Endothelial cell of umbilical vein (primary cell): ENCODE measurements around the gene OPA1. TPM values are rescaled to one million over a fixed set of nuclear protein-coding genes. Genes with fewer than 3 reads are reported as not detected.

ENCODE experiments used
- BruUV-seq: library from RNA; stranded (reverse); fragments of 400-500 nt; replicated peaks from 2 replicates; lab custom pipeline; 2021; lab: Mats Ljungman, UMichigan
- CTCF ChIA-PET: fragments of 300-600, 350-600 bp; sonication (Branson Sonifier 250); formaldehyde crosslinking; loops from one replicate; lab custom pipeline; 2021; ENCODE audit warnings: antibody characterized with exemption, inconsistent platforms; lab: Charles Lee
- POLR2A ChIA-PET: fragments of 300-600, 350-600 bp; sonication (Branson Sonifier 250); formaldehyde crosslinking; loops from one replicate; lab custom pipeline; 2021; ENCODE audit warnings: antibody characterized with exemption, inconsistent platforms; lab: Charles Lee
- DNase-seq: peaks from one replicate; pipeline ENCODE4 v3.0.0-alpha.2; 2011; ENCODE audit warnings: low read depth, low spot score
- FAIRE-seq: peaks from 2 replicates; lab custom pipeline; 2011; peaks lifted over from hg19 to GRCh38; lab: Jason Lieb, UNC
- H2AFZ ChIP-seq: 2 replicates; pipeline ENCODE4 v1.6.0; 2012; ENCODE audit warnings: low read depth, low read length, control low read depth, inconsistent platforms
- H3K27ac ChIP-seq: 2 replicates; pipeline ENCODE4 v1.5.1; 2011; ENCODE audit warnings: low read depth, mild to moderate bottlenecking, control low read depth, low read length, moderate library complexity; ENCODE audit not compliant: insufficient read depth
- H3K27me3 ChIP-seq, 2 experiments: 2 replicates each; pipeline versions ENCODE4 v1.6.0 to v1.6.1; 2011; ENCODE audit warnings: low read length in 2 of 2, mixed read lengths in 1 of 2; ENCODE audit not compliant: control insufficient read depth in 2 of 2, insufficient read depth in 2 of 2
- H3K36me3 ChIP-seq, 2 experiments: 2 replicates in 1 of 2; 3 replicates in 1 of 2; pipeline ENCODE4 v1.5.1; 2011; ENCODE audit warnings: low read length in 2 of 2, mild to moderate bottlenecking in 1 of 2, moderate library complexity in 1 of 2; ENCODE audit not compliant: control insufficient read depth in 2 of 2, insufficient read depth in 2 of 2; ENCODE audit errors: extremely low read depth in 1 of 2
- H3K4me1 ChIP-seq: 3 replicates; pipeline ENCODE4 v1.5.1; 2011; ENCODE audit warnings: mild to moderate bottlenecking, low read length; ENCODE audit not compliant: control insufficient read depth, insufficient read depth; ENCODE audit errors: extremely low read depth
- H3K4me2 ChIP-seq: 2 replicates; pipeline ENCODE4 v1.6.1; 2011; ENCODE audit warnings: low read length, control low read depth, mixed read lengths; ENCODE audit not compliant: insufficient read depth
- H3K4me3 ChIP-seq, 3 experiments: fragments of 200-600 bp in 1 of 3; sonication (generic), shearing (Covaris generic) in 1 of 3; replicated peaks in 1 of 3; 2 replicates each; pipeline ENCODE4 v1.5.1; 2011 to 2016; ENCODE audit warnings: control low read depth in 3 of 3, low read length in 3 of 3, mild to moderate bottlenecking in 2 of 3, inconsistent platforms in 1 of 3, low read depth in 1 of 3, moderate library complexity in 1 of 3; ENCODE audit not compliant: insufficient read depth in 1 of 3
- H3K79me2 ChIP-seq: 2 replicates; pipeline ENCODE4 v1.6.0; 2012; ENCODE audit warnings: low read length, inconsistent platforms; ENCODE audit not compliant: control insufficient read depth, insufficient read depth
- H3K9ac ChIP-seq: replicated peaks from 2 replicates; pipeline ENCODE3; 2011; ENCODE audit warnings: low read length, control low read depth; ENCODE audit not compliant: insufficient read depth; ENCODE audit errors: extremely low read depth
- H3K9me1 ChIP-seq: replicated peaks from 3 replicates; pipeline ENCODE4 v1.6.0; 2011; ENCODE audit warnings: mild to moderate bottlenecking, low read length; ENCODE audit not compliant: control insufficient read depth, insufficient read depth; ENCODE audit errors: extremely low read depth
- H3K9me3 ChIP-seq: replicated peaks from 2 replicates; pipeline ENCODE4 v1.5.1; 2012; ENCODE audit warnings: low read length, inconsistent platforms; ENCODE audit not compliant: control insufficient read depth, insufficient read depth
- H4K20me1 ChIP-seq: replicated peaks from 2 replicates; pipeline ENCODE3; 2011; ENCODE audit warnings: mild to moderate bottlenecking, low read length; ENCODE audit not compliant: control insufficient read depth, insufficient read depth; ENCODE audit errors: extremely low read depth
- CTCF ChIP-seq, 2 donors: IDR thresholded peaks; 1 replicate in 1 of 2; 2 replicates in 1 of 2; pipeline ENCODE4 v1.5.1; 2011; ENCODE audit warnings: low read length in 2 of 2, mild to moderate bottlenecking in 2 of 2, moderate library complexity in 2 of 2, control low read depth in 1 of 2, inconsistent platforms in 1 of 2, low read depth in 1 of 2; ENCODE audit not compliant: insufficient read depth in 1 of 2; ENCODE audit errors: extremely low read depth in 1 of 2
- EZH2 ChIP-seq: IDR thresholded peaks from 2 replicates; pipeline ENCODE4 v1.6.1; 2012; ENCODE audit warnings: borderline replicate concordance, low read depth, mild to moderate bottlenecking, moderate library complexity, low read length, inconsistent platforms; ENCODE audit not compliant: severe bottlenecking
- FOS ChIP-seq: IDR thresholded peaks from 2 replicates; pipeline ENCODE4 v1.6.1; 2011; ENCODE audit warnings: mild to moderate bottlenecking, low read length, moderate library complexity, borderline replicate concordance; ENCODE audit not compliant: insufficient read depth
- JUN ChIP-seq: IDR thresholded peaks from 2 replicates; pipeline ENCODE4 v1.6.1; 2011; ENCODE audit warnings: borderline replicate concordance, low read depth; ENCODE audit not compliant: insufficient read length, insufficient read depth
- MAX ChIP-seq: IDR thresholded peaks from 2 replicates; pipeline ENCODE4 v1.6.1; 2011; ENCODE audit not compliant: insufficient read depth, insufficient read length
- MYC ChIP-seq: IDR thresholded peaks from one replicate; pipeline ENCODE4 v1.6.1; 2011; ENCODE audit warnings: mild to moderate bottlenecking, low read depth, low read length
- POLR2A ChIP-seq: IDR thresholded peaks from 2 replicates; pipeline ENCODE4 v1.6.1; 2012; ENCODE audit warnings: low read depth, mild to moderate bottlenecking, control low read depth, low read length
- dilution Hi-C: fragments of 300-500 bp; cut with MboI; formaldehyde crosslinking; loops from one replicate; pipeline ENCODE4 v1.15.0; 2019; ENCODE audit warnings: low sequenced_read_pairs; ENCODE audit not compliant: extremely low pct_ligation_motif_present
- intact Hi-C: fragments of 100-400 bp; cut with micrococcal nuclease; formaldehyde crosslinking; loops from one replicate; pipeline ENCODE4 v1.10.0; 2022
- polyA plus RNA-seq, 4 experiments: library from polyadenylated mRNA; depleted of rRNA in 3 of 4; stranded (reverse) in 3 of 4; unstranded in 1 of 4; fragments of >200 nt; gene quantifications; 2 replicates each; pipeline versions ENCODE4 v1.2.1 to v1.2.3, GENCODE V29; 2011 to 2012; ENCODE audit warnings: missing spikeins in 1 of 4
- total RNA-seq: library from RNA; stranded (reverse); gene quantifications from 2 replicates; pipeline ENCODE4 v1.2.3, GENCODE V29; 2021

Gene OPA1
- total and polyA plus RNA-seq, 2 donors (not counting 3 experiments of a cell fraction or from before 2014, with no cell fraction given), result 10.0 to 62.0 TPM

GRCh38 chr3:193711523-193711963 is 118.5 kb downstream of the OPA1 start:
- Histone ChIP-seq H3K4me2 (no peak overlapping the region), H2AFZ (no peak overlapping the region), H3K9me3 (no peaks in the 10 kb centered on the region), H3K27me3 (no peaks in the 10 kb centered on the region), H3K79me2 (no peaks in the 10 kb centered on the region), H3K9me1 (no peaks in the 10 kb centered on the region), H3K4me3 (no peak overlapping the region), H3K9ac (no peak overlapping the region), H3K4me1 (no peaks in the 10 kb centered on the region), H3K36me3 (no peaks in the 10 kb centered on the region), H4K20me1 (no peaks in the 10 kb centered on the region), H3K27ac (no peak overlapping the region)
- FAIRE-seq (no peak), DNase-seq (no peak)
- dilution Hi-C loops, result no loop called here
- CTCF ChIA-PET, result interaction anchor here (0.6 to 1.1 kb wide), 2 partner anchors 9 to 13 kb away, joined by 3 read pairs; no protein-coding TSS in a partner anchor
- no TSS peak for BruUV-seq
- POLR2A ChIA-PET, result no interaction called here
- TF ChIP-seq EZH2, result no peak
- TF ChIP-seq JUN, result no peak
- no peak for TF ChIP-seq MAX
- TF ChIP-seq FOS, result no peak
- no peak for TF ChIP-seq CTCF (IDR thresholded peaks at IDR 0.05; ENCODE audit: extremely low read depth in 1 of 2, insufficient read depth in 1 of 2, low read depth in 1 of 2, low read length in 2 of 2)
- TF ChIP-seq POLR2A, result no peak
- no peak for TF ChIP-seq MYC
- intact Hi-C loops, result no loop called here
